Renal pelvis (tissue), 4 donors: ENCODE results near the gene PAMR1. TPM values are rescaled to one million over a fixed set of nuclear protein-coding genes. Genes with fewer than 3 reads are reported as not detected.

ENCODE experiments used
- DNase-seq: peaks from one replicate; pipeline ENCODE4 v3.0.0-alpha.2; 2013
- polyA plus RNA-seq, 3 donors: library from polyadenylated mRNA; unstranded; fragments of 120-200 nt; gene quantifications; one replicate each; pipeline ENCODE4 v1.2.1, GENCODE V29; 2013; ENCODE audit not compliant: insufficient read length in 3 of 3

The PAMR1 gene
- polyA plus RNA-seq, 3 donors, result 3.8 to 9.4 (median 5.9) TPM

GRCh38 chr11:35511666-35512065 lies 13.8 kb downstream of the PAMR1 start:
- DNase-seq, result no peak

- DNase-seq, result no peak
These were observed 17.7 kb downstream of the PAMR1 start for GRCh38 chr11:35507688-35508087.

GRCh38 chr11:35501776-35502175 lies 23.6 kb downstream of the PAMR1 start:
- DNase-seq, result no peak

- no peak for DNase-seq
These were observed 24.7 kb downstream of the PAMR1 start for GRCh38 chr11:35500744-35501143.

DNA sequence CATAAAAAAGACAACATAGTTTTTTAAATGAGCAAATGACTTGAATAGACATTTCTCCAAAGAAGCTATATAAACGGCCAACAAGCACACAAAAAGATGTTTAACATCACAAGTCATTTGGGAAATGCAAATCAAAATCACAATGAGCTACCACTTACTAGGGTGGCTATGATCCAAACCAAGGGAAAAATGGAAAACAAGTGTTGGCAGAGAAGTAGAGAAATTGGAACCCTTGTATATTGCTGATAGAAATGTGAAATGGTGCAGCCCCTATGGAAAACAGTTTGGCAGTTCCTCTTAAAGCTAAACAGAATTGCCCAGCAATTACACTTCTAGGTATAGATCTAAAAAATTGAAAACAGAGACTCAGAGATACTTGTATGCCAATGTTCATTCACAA lies 29.0 kb downstream of the PAMR1 start:
- DNase-seq, result no peak

DNA sequence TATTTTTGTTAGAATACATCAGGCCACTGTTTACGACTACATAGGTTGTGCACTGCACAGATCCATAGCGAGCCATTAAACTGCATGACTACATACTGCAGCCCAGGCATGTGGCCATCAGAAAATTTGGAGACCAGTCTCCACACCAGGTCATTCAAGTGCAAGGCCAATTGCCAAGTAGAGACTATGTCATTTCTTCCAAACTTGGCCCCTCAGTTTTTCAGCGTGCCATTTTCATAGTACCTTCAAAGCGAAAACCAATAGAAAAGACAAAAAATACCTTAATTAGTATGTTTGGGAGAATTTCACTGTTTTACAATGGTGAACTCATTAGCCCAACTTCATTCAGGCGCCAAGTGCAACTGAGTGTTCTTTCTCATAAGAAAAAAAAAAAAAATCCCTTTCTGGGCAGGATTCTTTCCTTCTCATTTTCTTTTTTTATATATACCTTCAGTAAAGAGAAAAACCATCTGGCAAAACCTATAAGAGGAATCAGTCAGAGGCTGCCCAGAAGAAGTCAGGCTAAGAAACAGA lies 30.4 kb downstream of the PAMR1 start:
- DNase-seq, result no peak

- no peak for DNase-seq
These were observed 34.1 kb downstream of the PAMR1 start for GRCh38 chr11:35491231-35491871.

DNA sequence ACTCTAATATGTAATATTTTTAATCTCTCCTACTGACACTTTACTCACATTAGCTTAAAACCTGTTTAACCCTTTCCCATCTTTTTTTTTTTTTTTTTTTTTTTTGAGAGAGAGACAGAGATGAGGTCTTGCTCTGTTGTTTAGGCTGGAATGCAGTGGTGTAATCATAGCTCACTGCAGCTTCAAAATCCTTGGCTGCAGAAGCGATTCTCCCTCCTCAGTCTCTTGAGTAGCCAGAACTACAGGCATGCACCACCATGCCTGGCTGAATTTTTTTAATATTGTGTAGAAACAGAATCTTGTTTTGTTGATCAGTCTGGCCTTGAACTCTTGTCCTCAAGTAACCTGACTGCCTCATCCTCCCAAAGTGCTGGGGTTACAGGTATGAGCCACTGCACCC lies 37.3 kb downstream of the PAMR1 start:
- no peak for DNase-seq

DNA sequence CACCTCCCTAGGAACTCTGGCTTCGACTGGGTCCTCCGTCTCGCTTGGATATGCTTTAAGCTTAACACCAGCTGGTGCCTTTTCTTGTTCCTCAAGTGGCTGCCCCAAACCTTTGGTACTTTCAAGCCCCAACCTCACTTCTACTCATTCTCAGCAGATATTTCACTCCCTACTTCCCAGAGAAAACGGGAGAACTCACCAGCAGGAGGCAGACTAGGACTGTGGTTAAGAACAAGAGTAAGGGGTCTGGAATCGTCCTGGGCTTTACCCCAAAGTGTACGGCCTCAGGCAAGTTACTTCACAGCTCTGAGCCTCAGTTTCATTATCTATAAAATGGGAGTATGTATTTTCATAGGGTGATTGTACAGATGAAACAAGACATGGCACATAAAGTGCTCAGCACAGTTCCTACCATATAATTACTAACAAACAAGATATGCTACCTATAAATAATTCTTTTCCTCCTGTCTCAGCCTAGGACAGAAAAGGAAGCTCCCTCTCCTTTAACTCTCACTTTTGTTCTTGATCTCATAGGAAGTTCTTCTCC lies 37.8 kb downstream of the PAMR1 start:
- peak; percentile 46 for DNase-seq

GRCh38 chr11:35486934-35487333 lies 38.5 kb downstream of the PAMR1 start:
- no peak for DNase-seq

DNA sequence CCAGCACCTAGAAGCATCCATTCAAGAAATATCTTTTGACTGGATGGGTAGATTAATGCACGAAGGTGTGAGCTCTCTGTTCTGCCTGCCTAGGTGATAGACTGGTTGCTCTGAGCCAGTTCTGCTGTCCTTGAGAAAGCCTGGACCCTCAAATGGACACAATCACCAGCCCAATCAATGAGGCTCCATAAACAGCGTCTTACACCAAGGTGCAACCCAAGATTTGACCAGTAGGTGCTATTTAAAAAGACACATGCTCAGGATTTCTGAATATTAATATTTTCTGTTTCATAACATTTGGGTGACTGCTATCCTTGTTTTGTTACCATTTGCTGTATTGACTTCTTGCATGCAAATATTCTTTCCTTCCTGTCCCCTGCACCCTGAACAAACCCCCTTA lies 39.0 kb downstream of the PAMR1 start:
- no peak for DNase-seq

DNA sequence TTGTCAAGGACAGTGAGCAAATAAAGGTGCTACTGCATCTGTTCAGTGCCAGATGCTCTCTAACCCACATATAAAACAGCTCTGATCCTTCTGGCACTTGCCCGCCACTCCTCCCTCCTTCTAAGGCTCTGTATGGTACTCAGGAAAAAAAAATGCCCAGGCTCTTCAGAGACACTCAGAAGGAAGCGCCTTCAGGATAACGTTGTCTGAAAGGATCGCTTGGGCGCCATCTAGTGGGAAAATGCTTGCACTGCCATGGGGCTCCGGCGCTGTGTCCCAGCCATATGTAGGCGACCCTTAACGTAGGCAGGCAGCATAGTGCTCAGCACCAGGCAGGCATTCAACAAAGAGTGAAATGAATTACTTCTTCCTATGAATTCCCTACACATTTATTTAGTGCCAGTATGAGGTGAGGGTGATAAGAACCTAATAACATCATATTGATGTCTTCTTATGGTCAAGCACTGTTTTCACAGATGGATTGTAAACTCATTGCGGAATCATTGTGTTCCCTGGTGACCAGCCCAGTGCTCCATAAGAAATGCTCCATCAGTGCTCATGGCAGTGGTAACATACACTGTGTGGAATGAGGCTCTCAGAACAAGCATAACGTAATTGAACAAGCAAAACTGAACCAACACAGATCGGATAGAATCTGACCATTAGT lies 39.6 kb downstream of the PAMR1 start:
- peak; percentile 70 for DNase-seq

DNA sequence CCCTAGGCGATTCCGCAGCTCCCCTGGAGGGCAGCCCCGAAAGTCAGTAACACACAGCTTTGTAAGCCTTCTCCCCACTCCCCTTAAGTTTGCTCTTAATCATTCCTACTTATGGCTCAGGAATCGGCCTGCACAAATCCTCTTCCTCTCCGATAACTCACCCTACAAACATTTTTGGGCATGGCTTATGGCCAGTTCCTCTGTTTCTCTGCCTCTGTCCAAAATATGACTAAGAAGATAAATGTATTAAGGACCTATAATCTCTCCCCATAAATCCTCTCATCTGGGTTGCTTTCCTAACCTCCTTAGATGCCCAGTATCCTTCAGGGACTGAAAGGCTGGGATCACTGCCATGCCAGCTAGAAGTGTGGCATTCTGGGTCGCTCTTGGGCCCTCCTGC lies 41.0 kb downstream of the PAMR1 start:
- no peak for DNase-seq

GRCh38 chr11:35483131-35483820 lies 42.1 kb downstream of the PAMR1 start:
- DNase-seq, result no peak

DNA sequence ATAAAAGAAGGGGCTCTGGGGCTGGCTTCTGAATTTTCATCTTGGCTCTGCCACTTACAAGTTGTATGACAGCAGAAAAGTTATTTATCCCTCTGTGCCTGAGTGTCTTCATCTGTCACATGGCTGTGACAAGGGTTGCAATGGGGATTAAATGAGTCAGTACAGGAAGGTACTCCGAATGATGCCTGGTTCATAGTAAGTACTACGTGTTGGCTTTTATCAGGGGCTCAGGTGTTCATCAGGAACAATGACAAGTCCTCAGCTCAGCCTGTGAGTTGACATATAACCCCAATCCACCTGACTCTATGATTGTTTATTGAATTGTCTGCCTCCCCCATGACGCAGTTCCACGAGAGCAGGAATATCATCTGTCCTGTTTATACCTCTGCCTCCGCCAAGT lies 45.7 kb downstream of the PAMR1 start:
- DNase-seq, result no peak

GRCh38 chr11:35478471-35479091 lies 46.8 kb downstream of the PAMR1 start:
- no peak for DNase-seq

- DNase-seq, result no peak
These were observed 47.5 kb downstream of the PAMR1 start for GRCh38 chr11:35477901-35478300.

DNA sequence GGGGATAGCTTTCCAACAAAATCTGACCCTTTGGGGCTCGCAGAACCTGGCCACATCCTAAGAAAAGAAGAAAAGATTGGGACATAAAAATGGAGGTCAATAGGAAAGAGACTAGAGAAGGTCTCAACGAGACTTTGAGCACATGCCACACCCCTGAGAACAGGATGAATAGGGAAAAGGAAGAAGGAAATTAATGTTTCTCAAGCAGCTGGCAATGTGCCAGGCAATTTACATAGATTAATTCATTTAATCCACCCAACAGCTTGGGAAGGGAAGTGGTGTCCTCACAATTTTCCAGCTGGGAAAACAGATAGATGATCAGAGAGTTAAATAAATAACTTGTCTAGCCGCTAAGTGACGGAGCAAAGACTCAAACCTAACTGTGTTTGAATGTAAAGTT lies 50.7 kb downstream of the PAMR1 start:
- no peak for DNase-seq

DNA sequence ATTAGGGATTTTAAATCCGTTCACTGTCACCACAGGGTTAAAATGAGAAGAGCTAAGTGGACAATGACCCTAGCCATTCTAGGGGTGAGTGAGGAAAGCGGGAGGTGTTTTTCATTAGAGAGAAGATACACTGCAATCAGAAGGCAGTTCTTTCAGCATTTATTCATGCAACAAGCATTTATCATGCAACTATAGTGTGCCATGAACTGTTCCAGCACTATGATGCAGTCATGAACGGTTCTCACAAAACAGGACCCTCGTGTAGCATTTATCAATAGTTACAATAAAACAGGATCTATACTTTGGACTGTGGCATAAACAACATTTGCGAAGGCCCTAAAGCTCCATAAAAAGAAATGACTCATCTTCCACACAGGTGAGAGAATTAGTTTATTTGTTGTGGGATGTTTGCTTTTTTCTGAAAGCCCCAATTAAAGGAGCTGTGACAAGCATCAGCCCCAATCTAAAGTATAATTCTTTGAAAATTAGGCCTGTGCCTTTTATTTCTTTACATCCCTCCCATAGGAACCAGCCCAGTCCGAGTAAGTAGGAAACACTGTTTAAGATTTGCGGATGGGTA lies 51.5 kb downstream of the PAMR1 start:
- DNase-seq, result no peak

DNA sequence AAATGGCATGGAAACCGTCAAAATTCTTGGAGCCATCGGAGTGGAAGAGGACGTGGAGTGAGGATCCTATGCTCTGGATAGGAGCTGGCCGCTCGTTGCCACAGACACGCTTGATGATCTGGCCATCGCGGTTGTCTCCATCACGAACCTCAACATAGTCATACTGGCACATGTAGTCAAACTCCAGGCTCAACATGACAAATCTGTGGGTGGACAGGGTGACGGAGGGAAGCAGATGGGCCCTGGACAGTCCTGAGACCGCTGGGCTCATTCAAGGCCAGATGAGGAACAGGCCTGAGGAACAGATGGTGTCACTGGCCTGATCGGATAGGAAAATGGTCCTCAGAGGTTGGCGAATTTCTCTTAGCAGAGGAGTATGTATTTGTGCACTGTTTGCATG lies 54.8 kb downstream of the PAMR1 start:
- DNase-seq, result no peak

- DNase-seq, result no peak
These were observed 59.4 kb downstream of the PAMR1 start for GRCh38 chr11:35466058-35466457.

DNA sequence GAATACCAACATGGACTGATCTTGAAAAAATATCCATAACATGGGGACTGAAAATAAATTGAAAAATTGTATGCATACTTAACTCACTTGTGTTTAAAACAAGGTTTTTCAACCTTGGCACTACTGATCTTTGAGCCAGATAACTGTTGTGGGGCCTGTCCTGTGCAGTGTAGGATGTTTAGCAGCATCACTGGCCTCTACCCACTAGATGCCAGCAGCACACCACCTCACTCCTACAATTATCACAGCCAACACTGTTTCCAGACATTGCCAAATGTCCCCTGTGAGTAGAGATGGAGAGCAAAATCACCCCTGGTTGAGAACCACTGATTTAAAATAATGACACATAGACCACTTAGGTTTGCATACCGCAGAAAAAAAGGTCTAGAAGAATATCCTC lies 61.1 kb downstream of the PAMR1 start:
- no peak for DNase-seq
